ENCODE data around the gene PPP3CB.

PPP3CB gene

DNA sequence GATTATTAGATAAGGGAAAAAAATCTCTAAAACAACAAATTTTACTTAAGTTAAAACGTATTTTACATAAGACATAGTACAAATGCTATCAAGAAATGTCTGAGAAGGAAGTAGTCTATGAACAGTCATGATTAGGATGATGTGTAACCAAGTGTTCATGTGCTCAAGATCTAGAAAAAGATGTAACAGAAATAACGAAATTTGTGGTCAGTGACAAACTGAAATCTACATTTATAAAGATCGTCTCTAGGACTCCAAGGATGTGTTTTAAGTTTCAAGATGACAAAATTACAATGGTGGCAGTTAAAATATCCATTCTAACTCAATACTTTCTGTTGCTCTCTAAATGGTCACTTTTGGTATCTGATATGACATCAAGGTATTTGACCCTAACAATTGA lies 17.2 kb downstream of the PPP3CB start:
- no peak for DNase-seq

DNA sequence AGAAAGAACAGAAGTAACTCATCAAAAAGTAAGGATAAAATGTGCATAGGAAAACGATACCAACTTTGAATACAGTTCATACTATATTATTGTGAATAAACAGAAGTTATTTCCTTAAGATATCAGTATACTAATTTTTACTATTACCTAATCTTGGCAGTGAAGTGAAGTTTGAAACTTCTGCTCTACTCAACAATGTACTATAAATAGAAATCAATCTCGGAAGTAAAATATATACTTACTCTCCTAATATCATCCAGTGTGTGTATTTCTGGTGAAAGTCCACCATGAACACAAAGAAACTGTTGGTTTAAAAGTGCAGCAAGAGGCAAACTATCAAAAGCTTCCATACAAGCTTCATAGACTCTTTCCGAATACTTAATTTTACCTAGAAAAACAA lies 24.6 kb downstream of the PPP3CB start:
- no peak for DNase-seq

- DNase-seq = no peak
Observed at GRCh38 chr10:73469579-73469978, 26.2 kb downstream of the PPP3CB start.

DNA sequence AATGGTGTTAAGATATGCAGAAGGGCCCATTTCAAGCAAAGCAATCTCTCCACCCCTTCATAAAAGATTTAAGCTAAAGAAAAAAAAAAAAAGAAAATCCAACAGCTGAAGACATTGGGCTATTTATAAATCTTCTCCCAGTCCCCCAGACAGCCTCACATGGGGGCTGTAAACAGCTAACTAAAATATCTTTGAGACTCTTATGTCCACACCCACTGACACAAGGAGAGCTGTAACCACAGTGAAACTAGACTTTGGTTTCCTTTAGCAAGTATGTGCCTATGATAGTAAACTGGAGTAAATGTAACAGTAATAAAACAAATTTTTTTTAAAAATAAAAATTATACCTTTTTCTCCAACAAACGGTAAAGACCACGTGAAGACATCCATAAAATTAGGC lies 28.6 kb downstream of the PPP3CB start:
- no peak for DNase-seq

GRCh38 chr10:73465978-73466726 lies 29.7 kb downstream of the PPP3CB start:
- DNase-seq = no peak

DNA sequence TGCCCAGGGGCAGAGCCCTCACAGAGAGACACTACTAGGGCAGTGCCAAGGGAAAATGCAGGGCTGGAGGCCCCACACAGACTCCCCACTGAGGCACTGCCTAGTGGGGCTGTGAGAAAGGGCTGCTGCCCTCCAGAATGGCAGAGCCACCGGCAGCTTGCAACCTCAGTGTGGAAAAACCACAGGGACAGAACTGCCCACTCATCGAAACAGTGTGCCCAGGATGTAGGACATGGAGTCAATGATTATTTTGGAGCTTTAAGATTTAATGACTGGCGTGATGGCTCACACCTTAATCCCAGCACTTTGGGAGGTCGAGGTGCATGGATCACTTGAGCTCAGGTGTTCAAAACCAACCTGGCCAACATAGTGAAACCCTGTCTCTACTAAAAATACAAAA lies 34.9 kb downstream of the PPP3CB start:
- no peak for DNase-seq

DNA sequence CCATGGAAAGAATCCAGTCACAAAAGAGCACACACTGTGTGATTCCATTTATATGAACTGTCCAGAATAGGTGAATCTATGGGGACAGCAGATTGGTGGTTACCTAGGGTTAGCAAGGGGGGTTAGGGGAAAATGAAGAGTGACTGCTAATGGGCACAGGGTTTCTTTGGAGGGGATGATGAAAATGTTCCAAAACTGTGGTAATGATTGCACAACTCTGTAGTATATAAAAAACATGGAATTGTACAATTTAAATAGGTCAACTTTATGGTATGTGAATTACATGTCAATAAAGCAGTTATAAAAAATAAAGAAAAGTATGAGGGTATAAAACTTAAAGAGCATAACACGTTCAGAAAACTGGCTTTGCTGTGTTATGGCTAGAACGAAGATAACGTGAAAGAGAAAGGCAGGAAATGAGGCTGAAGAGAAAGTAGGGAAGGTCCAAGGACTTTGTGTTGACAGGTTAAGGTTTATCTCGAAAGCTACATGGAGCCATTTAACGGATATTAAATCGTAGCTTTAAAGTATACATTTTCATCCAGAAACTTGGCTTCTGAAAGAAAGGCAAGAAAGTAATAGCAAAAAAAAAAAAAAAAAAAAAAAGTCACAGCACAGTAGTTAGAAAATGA lies 36.0 kb downstream of the PPP3CB start:
- DNase-seq = no peak

DNA sequence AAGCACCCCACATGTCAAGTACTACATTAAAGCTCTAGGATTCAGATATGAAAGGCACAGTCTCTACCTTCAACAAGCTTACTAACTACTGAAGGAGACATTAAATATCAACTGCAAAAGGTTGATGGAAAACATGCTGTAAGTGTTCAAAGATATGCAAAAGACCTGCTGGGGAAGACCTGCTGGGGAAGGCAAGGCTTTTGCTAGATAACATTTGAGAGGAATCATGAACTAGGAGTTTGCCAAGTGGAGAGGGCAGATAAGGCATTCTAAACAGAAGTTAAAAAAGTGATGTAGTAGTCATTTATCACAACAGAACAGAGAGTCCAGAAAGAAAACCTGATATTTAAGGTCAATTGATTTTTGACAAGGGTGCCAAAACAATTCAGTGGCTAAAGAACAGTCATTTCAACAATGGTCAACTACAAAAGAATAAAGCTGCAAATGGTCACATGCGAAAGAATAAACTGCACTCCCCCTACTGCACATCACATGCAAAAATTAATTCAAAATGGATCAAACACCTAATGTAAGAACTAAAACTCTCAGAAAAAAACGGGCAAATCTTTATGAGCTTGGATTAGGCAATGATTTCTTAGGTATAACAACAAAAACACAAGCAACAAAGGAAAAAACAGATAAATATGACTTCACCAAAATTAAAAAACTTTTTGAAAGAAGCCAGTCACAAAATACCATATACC lies 39.5 kb downstream of the PPP3CB start:
- no peak for DNase-seq

DNA sequence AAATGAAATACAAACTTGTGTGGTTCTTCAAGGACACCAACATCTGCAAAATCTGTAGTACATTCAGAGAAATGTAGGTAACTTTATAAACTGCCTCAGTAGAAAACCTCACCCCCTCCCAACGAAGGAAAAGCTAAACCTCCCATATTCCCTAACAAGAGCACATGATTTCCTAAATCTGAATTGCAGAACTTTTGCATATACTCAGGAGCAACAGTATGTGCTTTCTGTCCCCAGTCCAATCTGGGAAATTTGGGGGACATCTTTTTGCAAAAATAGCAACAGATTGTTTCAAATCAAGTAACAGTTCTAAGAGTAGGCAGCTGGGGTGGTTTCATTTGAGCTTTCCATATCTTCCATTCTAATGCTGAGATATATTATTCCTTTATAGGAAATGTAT lies 46.7 kb downstream of the PPP3CB start:
- no peak for DNase-seq

DNA sequence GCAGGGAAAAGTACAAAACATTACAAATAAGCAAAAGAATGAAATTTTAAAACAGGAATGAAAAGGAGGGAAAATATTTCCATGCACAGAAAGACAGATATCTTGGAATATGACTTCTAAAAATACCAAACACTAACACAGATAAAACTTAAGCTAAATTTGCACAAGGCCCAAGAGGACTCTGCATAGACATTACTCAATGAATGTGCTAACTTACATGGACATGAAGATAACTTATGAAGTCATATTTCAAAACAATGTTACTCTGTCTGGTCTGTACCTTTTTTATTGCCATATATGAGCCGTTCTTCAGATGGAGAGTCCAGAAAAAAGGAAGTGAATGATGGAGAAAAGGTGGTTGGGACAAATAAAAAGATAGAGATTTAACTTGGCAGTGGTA lies 47.4 kb downstream of the PPP3CB start:
- no peak for DNase-seq

- no peak for DNase-seq
Observed at GRCh38 chr10:73446926-73447325, 48.9 kb downstream of the PPP3CB start.

DNA sequence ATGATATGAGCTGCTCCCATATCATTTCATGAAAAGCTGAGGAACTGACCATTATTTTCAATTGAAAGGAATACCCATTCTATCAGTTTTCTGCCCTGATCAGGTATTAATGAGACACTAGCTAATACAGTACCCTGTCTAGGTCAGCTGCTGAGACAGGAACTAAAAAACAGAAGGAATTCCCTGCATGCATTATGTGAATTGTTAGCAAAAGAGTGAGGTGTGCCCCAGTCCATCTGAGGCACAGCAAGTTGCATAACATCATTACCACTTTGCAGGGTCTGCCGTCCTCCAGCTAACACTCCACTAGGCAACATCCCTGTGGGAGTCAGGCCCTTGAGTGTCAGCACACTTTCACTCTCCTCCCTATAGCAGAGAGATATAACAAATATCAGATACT lies 51.4 kb downstream of the PPP3CB start:
- DNase-seq = no peak

DNA sequence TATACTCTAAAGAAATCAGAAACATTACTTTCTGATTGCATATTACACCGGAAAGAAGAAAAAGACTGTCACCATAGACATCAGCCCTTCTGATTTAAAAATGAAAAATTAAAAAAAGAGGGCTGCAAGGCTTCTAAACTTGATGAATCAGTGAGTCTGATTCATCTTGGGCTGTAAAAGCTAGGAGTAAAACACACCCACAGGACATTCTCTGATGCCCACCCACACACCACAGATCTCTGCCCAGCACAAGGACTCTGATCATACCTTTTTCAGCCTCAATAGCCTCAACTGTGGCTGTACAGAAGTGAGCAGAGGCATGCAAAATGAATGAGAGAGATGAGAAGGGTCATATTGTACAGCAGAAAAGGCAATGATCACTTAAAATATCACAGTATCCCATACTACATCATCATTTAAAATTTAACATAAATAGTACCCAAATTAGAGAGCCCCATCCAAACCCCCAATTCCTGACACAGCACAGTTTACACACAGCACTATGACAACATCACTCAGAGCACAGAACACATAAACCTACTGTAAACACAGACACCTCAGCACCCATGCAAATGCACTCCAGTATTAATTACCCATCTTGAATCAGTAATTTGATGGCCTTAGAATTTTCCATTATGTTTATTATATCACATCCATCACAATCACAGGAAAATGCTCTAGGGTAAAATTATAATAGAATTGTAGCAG lies 56.1 kb downstream of the PPP3CB start:
- DNase-seq = no peak

GRCh38 chr10:73439055-73439454 lies 56.8 kb downstream of the PPP3CB start:
- DNase-seq = no peak

- DNase-seq = no peak
Observed at GRCh38 chr10:73433538-73433867, 62.3 kb downstream of the PPP3CB start, which contains the start of gene MSS51. Gene MSS51, minus strand, starts transcription at chr10:73433561. Its CDS starts 5,277 bp downstream, at chr10:73428284.

DNA sequence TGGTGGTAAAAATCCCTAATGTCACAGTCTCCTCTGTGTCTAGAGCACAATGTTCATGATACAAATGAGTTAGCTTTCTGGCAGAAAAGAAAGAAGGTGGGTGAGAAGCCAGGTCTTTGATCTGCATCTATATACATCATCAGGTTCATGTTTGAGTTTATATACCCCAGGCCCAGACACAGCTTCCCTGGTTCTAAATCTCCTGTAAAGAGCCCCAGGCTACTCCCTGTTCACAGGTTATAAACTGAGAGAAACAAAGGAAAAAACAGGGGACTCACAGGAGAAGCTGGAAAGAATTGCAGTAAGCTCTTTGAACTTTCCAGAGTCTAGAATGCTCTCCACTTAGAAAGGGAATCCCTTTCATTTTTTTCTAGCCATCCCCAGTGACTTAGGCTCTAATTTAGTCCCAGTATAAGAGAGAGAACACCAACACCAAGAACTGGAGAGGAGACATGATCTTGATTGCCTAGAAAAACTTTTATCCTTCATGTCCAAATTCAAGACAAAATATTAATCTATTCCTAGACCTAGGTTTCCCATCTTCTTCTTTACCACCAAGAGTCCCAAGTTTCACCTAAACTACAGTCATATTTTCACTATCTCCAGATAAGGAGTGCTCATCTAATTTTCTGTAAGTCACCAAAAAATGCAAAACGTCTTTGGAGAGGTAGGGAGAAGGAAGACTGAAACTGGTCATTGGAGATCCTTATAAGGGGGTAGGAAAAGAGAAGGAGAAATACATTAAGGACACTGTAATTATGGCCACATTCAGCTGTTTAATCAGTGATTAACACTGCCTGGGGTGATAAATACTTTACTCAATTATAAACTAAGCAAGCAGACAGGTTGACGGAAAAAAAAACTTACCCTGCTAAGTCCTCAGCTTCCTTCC lies 62.9 kb downstream of the PPP3CB start:
- no peak for DNase-seq

GRCh38 chr10:73426318-73426717 lies 69.5 kb downstream of the PPP3CB start:
- DNase-seq = no peak

DNA sequence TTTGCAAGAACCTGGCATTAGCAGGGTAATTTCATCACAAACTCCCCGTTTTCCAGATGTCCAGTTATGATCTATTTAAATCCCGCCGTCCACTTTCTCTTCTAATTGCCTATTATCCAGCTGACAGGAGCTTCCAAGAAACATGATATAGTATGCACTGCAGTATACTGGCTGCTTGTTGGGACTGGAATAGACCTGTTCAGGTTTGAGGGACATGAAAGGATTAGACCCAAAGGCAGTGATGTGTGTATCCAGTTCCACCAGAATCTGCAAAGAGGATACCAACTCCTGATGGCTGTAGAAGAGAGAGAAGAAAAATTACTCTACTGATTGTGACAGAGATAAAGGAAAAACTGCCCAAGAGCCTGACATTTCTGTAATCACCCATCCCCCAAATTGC lies 71.3 kb downstream of the PPP3CB start:
- no peak for DNase-seq

GRCh38 chr10:73423309-73423708 lies 72.5 kb downstream of the PPP3CB start:
- no peak for DNase-seq

GRCh38 chr10:73416571-73416970 lies 79.3 kb downstream of the PPP3CB start:
- DNase-seq = no peak

- no peak for DNase-seq
Observed at GRCh38 chr10:73414230-73414945, 81.4 kb downstream of the PPP3CB start.

Data from NCI-H1694 (cell line).